ENCODE results near the gene FAM209B.
"Not testable (repeated sequence)": the region's sequence is repeated elsewhere in the genome, so short reads cannot be mapped to it uniquely, and the experiment has no call there.

Gene FAM209B
- 0.32 to 1.2 (median 0.60) reads per million in 3 experiments for total RNA-seq

GRCh38 chr20:56532946-56533345 is at the start of gene FAM209B:
FAM209B (plus strand) TSS chr20:56533246; CDS start chr20:56533342, 96 bp downstream.
- DNase-seq = not testable (repeated sequence)

GRCh38 chr20:56483970-56484369 is 49.1 kb upstream of the FAM209B start:
- no peak for DNase-seq

- DNase-seq = no peak
Observed at GRCh38 chr20:56487216-56487615, 45.8 kb upstream of the FAM209B start.

GRCh38 chr20:56488566-56488965 is 44.5 kb upstream of the FAM209B start:
- no peak for DNase-seq

GRCh38 chr20:56501116-56501515 is 31.9 kb upstream of the FAM209B start:
- DNase-seq = no peak

- no peak for DNase-seq
Observed at GRCh38 chr20:56503916-56504315, 29.1 kb upstream of the FAM209B start.

GRCh38 chr20:56504373-56505005 is 28.6 kb upstream of the FAM209B start:
- peak; percentile 9 for DNase-seq

GRCh38 chr20:56506103-56506502 is 26.9 kb upstream of the FAM209B start:
- DNase-seq = no peak

GRCh38 chr20:56511926-56512325 is 21.1 kb upstream of the FAM209B start:
- DNase-seq = no peak

- DNase-seq = no peak
Observed at GRCh38 chr20:56513161-56514150, 19.6 kb upstream of the FAM209B start.

GRCh38 chr20:56516631-56517030 is 16.4 kb upstream of the FAM209B start:
- DNase-seq = no peak

- DNase-seq = no peak
Observed at GRCh38 chr20:56517211-56517610, 15.8 kb upstream of the FAM209B start.

GRCh38 chr20:56517641-56518040 is 15.4 kb upstream of the FAM209B start:
- DNase-seq = no peak

GRCh38 chr20:56518126-56518525 is 14.9 kb upstream of the FAM209B start:
- no peak for DNase-seq

GRCh38 chr20:56518721-56519398 is 14.2 kb upstream of the FAM209B start:
- no peak for DNase-seq

- DNase-seq = no peak
Observed at GRCh38 chr20:56519551-56519950, 13.5 kb upstream of the FAM209B start.

- DNase-seq = no peak
Observed at GRCh38 chr20:56520180-56520579, 12.9 kb upstream of the FAM209B start.

- not testable (repeated sequence) for DNase-seq
Observed at GRCh38 chr20:56520746-56521354, 12.2 kb upstream of the FAM209B start.

- DNase-seq = no peak
Observed at GRCh38 chr20:56522311-56522710, 10.7 kb upstream of the FAM209B start.

GRCh38 chr20:56524444-56524843 is 8.6 kb upstream of the FAM209B start, which contains the start of gene FAM209A:
FAM209A (plus strand) TSS chr20:56524744; CDS start chr20:56524809, 65 bp downstream.
- not testable (repeated sequence) for DNase-seq

- no peak for DNase-seq
Observed at GRCh38 chr20:56527521-56527920, 5.5 kb upstream of the FAM209B start.

GRCh38 chr20:56537997-56538396 is 5.0 kb downstream of the FAM209B start:
- no peak for DNase-seq

- no peak for DNase-seq
Observed at GRCh38 chr20:56540415-56540814, 7.4 kb downstream of the FAM209B start.
